NK-92 (cell line): Measurements from ENCODE around the gene NRG3.
"Not testable (repeated sequence)": the region's sequence is repeated elsewhere in the genome, so short reads cannot be mapped to it uniquely, and the experiment has no call there.

Experiments used
- DNase-seq: peaks from one replicate; lab custom pipeline; 2025; ENCODE audit not compliant: unreplicated experiment; lab: John Stamatoyannopoulos, UW

Gene NRG3

GRCh38 chr10:82953331-82953730 is 1078.3 kb downstream of the NRG3 start:
- no peak for DNase-seq

DNA sequence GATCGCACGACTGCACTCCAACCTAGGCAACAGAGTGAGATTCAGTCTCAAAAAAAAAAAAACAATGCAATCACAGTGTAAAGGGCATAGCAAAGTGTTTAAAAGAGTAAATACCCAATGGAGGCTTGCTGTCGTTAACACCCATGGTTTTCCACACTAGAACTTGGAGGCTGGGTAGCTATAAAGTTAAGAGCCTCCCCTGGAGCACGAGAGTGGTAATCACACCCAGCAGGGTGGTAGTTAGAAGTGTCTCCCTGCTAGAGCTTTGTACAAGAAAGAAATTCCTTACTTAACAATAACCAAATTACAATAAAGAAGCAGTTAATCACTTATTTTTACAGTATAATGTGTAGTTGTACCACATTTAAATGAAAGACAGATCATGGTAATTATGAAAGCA is 1078.9 kb downstream of the NRG3 start:
- no peak for DNase-seq

- not testable (repeated sequence) for DNase-seq
Observed at GRCh38 chr10:82960421-82961060, 1085.5 kb downstream of the NRG3 start.

- no peak for DNase-seq
Observed at GRCh38 chr10:82961864-82962263, 1086.9 kb downstream of the NRG3 start.

GRCh38 chr10:82966130-82966529 is 1091.1 kb downstream of the NRG3 start:
- DNase-seq = no peak

DNA sequence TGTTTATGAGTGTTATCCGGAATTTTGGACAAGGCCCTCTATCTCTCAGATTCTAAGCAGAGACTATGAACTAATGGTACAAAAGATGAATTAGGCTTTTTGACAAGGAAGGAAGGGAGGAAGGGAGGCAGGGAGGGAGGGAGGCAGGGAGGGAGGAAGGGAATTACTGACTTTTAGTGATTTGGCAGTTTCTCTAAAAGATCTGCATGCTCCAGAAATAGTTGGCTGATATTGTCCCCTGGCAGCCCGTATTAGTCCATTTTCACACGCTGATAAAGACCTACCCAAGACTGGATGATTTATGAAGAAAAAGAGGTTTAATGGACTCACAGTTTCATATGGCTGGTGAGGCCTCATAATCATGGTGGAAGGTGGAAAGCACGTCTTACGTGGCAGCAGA is 1093.5 kb downstream of the NRG3 start:
- no peak for DNase-seq

GRCh38 chr10:82969405-82969804 is 1094.4 kb downstream of the NRG3 start:
- DNase-seq = no peak

GRCh38 chr10:82980321-82980720 is 1105.3 kb downstream of the NRG3 start:
- DNase-seq = no peak

DNA sequence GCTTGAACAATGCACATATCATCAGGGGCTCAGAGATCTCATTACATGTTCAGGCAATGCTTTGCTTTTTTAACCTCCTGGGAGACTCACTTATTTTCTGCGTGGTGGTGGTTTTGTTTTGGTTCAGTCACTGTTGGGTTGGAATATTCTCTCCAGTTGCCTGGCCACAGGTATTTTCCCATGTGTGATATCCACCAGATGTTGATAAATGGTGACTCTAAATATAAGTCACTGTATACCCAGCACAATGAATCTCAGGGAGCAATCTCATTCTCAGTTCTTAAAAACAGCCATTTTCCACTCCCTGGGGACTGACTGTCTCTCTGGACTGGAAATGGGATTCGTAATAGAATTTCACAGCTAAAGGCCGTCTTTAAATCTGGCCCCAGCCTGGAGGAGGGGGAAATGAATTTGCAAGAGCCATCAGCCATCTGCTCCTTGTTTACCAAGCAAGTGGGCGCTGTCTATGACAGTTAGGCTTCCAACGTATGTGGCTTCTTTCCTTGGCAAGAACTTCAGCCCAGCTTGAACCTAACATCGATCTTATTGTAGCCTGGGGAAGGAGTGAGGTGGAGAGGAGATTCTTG is 1106.2 kb downstream of the NRG3 start:
- DNase-seq = no peak

- DNase-seq = no peak
Observed at GRCh38 chr10:82982110-82982608, 1107.2 kb downstream of the NRG3 start.

DNA sequence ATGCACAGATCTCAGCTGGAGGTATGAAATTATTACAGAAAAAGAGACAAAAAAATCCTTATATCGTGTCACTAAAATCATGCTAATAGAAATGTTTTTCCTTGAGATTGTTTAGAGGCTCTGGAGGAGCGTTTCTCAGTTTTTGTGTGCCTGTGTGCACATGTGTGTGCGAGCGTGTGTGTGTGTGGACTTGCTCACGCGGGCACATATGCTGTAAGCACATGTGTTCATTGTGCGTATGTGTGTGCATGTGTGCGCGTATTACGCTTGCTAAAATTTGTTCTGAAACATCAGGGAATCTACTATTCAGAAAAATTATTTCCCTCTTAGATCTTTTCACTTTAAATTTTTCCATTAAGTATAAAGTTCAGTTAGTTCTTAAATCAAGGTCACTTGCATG is 1111.2 kb downstream of the NRG3 start:
- DNase-seq = no peak

DNA sequence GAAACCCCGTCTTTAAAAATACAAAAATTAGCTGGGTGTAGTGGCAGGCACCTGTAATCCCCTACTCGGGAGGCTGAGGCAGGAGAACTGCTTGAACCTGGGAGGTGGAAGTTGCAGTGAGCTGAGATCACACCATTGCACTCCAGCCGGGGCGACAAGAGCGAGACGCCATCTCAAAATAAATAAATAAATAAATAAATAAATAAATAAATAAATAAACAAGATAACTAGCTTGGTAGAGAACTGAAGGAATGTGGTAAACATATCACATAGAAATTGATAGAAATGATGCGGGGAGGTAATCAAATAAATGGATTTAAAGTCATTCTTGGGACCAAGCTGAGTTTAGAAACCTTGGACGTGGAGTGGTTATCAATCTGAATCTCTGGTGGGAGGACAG is 1131.5 kb downstream of the NRG3 start:
- DNase-seq = not testable (repeated sequence)

DNA sequence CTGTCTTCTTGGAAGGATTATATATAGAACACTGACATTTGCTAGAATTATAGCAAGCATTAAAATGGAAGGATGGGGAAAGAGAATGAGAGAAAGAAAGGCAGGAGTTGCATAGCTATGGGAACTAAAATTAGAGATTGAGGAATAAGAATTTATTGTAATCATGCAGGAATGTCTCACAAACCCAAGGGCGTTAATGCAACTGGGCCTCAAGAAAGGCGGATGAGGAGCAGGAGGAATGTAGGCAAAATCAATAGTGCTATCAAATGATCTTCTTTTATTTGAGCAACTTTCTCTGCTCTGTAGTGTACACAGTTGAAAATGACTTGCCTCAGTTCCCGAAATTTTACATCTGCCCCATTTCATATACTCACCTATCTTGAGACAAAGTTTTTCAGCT is 1132.5 kb downstream of the NRG3 start:
- no peak for DNase-seq

DNA sequence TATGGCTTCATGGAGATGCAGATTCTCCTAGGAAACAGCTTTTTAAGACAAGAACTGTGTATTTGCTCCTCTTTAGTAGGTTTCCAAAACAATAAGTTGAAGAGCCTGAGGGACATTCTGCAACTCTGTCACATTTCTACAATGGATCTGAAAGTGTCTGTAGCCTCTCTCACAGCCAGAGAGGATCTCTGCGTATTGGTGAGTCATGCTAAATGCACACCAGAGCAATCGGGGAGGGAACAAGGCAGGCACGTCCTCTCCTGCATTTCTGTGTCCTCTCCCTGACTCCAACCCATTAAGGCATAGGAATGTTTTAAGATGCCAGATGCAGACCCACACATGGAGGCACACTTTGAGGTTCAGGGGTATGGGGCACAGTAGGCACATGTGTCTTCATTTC is 1137.9 kb downstream of the NRG3 start:
- DNase-seq = no peak

DNA sequence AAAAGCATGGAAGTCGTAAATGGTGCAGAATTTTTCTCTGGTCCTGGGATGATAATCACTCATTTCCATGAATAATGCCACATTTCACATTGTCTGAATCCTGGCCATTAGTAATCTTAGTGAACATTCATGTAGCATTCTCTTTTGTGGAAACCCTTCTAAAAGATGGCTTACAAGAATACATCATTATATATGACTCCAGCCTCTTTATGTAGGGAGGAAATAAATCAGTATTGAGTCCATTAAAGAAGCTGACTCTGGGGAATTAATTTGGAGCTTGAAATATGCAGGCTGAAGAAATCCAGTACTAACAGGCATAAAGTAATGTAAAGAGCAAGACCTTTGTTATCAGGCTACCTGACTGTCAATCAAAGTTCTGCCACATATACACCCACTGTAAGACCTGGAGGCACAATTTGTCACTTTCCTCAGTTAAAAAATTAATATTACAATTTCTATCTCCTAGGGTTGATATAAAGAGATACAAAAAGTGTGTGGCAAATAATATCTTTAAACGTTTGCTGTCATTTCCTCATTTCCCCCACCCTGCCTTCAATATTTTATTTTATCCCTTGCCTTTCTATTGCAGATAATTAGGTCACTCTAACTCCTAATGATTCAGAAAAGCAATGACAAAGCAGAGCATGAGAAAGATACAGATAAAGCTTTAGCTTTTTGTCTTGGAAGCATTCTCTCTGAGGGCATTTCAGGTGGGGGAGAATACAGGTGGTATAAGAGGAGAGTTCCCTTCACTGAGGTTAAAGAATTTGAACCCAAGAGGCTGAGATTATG is 1142.3 kb downstream of the NRG3 start:
- DNase-seq = no peak

DNA sequence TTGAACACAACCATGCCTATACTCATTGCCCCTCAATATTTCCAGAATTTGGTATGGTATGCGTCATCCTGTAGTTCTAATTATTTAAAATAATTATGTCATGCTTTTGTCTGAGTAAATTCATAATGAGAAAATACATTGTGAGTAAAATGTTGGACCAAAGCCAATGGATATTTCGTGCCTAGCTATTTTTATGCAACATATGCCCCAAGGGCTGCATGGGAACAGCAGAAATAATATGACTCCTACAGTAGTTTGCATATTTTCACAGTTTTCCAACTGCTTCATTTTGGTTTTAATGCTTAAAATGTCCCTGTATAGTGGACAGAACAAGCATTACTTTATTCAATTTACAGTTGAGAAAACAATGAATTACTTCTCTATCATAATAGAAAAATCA is 1148.7 kb downstream of the NRG3 start:
- DNase-seq = no peak
